ENCODE data around the gene TCEA2. TPM values are rescaled to one million over a fixed set of nuclear protein-coding genes. Genes with fewer than 3 reads are reported as not detected.

The TCEA2 gene
- total RNA-seq, 3 donors from 2014 or later (not counting 1 experiment from before 2014, with no cell fraction given), result 25.0 to 28.7 (median 28.5) TPM

GRCh38 chr20:64069209-64069613, 6.2 kb downstream of the TCEA2 start:
- TF ChIP-seq CTCF (IDR thresholded peaks at IDR 0.05), result no peak
- Mint-ChIP-seq H3K27ac (no peak overlapping the region), H3K4me3 (no peak overlapping the region), H3K27me3 (ENCODE audit: low read depth in 2 of 2) (no peaks in the 10 kb centered on the region), H3K9me3 (no peaks in the 10 kb centered on the region), H3K4me1 (peaks cover 23 to 53% of the 10 kb centered on the region in 2 donors), H3K36me3 (no peaks in the 10 kb centered on the region)
- no peak for DNase-seq
- H3K4me3 ChIP-seq (ENCODE audit: low read length), result no peak overlapping the region
- no peak for ATAC-seq
- WGBS (ENCODE audit: insufficient coverage), result 88% methylated on average over 20 of the region's 20 CpGs
- H3K4me1 ChIP-seq (ENCODE audit: control insufficient read depth, insufficient read depth, low read length), result peaks cover 59% of the 10 kb centered on the region
- H3K27me3 ChIP-seq (ENCODE audit: control insufficient read depth, insufficient read depth, low read length), result no peaks in the 10 kb centered on the region
- H3K9me3 ChIP-seq (ENCODE audit: control insufficient read depth, insufficient read depth, low read length), result no peaks in the 10 kb centered on the region
- peaks cover 25% of the 10 kb centered on the region for H3K36me3 ChIP-seq (ENCODE audit: control insufficient read depth, insufficient read depth, low read length)
- no peak overlapping the region for H3K27ac ChIP-seq (ENCODE audit: low read length)
- intact Hi-C loops (cut with micrococcal nuclease), result no loop called here

GRCh38 chr20:64069614-64070243, 6.7 kb downstream of the TCEA2 start:
- ATAC-seq, result no peak
- H3K4me1 Mint-ChIP-seq, result peaks cover 23 to 48% of the 10 kb centered on the region in 2 donors
- H3K27ac ChIP-seq (ENCODE audit: low read length), result no peak overlapping the region
- no peaks in the 10 kb centered on the region for H3K27me3 Mint-ChIP-seq (ENCODE audit: low read depth in 2 of 2)
- WGBS (ENCODE audit: insufficient coverage), result 68% methylated on average over 14 of the region's 14 CpGs
- peaks cover 29% of the 10 kb centered on the region for H3K36me3 ChIP-seq (ENCODE audit: control insufficient read depth, insufficient read depth, low read length)
- H3K27ac Mint-ChIP-seq, result no peak overlapping the region
- no peaks in the 10 kb centered on the region for H3K9me3 Mint-ChIP-seq
- H3K4me3 ChIP-seq (ENCODE audit: low read length), result no peak overlapping the region
- peak in 1 of 2 donors; percentile 46 for DNase-seq
- H3K4me3 Mint-ChIP-seq, result no peak overlapping the region
- intact Hi-C loops (cut with micrococcal nuclease), result no loop called here
- peaks cover 54% of the 10 kb centered on the region for H3K4me1 ChIP-seq (ENCODE audit: control insufficient read depth, insufficient read depth, low read length)
- no peaks in the 10 kb centered on the region for H3K9me3 ChIP-seq (ENCODE audit: control insufficient read depth, insufficient read depth, low read length)
- H3K27me3 ChIP-seq (ENCODE audit: control insufficient read depth, insufficient read depth, low read length), result no peaks in the 10 kb centered on the region
- H3K36me3 Mint-ChIP-seq, result no peaks in the 10 kb centered on the region
- peak; percentile 60 for TF ChIP-seq CTCF (IDR thresholded peaks at IDR 0.05)

- Mint-ChIP-seq H3K4me1 (peaks cover 18 to 42% of the 10 kb centered on the region in 2 donors), H3K27ac (no peak overlapping the region), H3K27me3 (ENCODE audit: low read depth in 2 of 2) (no peaks in the 10 kb centered on the region), H3K36me3 (no peaks in the 10 kb centered on the region), H3K9me3 (no peaks in the 10 kb centered on the region), H3K4me3 (no peak overlapping the region)
- WGBS (ENCODE audit: insufficient coverage), result 94% methylated on average over 31 of the region's 31 CpGs
- no peaks in the 10 kb centered on the region for H3K9me3 ChIP-seq (ENCODE audit: control insufficient read depth, insufficient read depth, low read length)
- H3K27me3 ChIP-seq (ENCODE audit: control insufficient read depth, insufficient read depth, low read length), result no peaks in the 10 kb centered on the region
- intact Hi-C loops (cut with micrococcal nuclease), result no loop called here
- DNase-seq, result no peak
- TF ChIP-seq CTCF (IDR thresholded peaks at IDR 0.05), result no peak
- no peak overlapping the region for H3K4me3 ChIP-seq (ENCODE audit: low read length)
- H3K27ac ChIP-seq (ENCODE audit: low read length), result no peak overlapping the region
- peaks cover 54% of the 10 kb centered on the region for H3K4me1 ChIP-seq (ENCODE audit: control insufficient read depth, insufficient read depth, low read length)
- no peak for ATAC-seq
- peaks cover 33% of the 10 kb centered on the region for H3K36me3 ChIP-seq (ENCODE audit: control insufficient read depth, insufficient read depth, low read length)
Measured at GRCh38 chr20:64070244-64070993, 7.4 kb downstream of the TCEA2 start.

Data from natural killer cell (primary cell).